HG02678 (cell line): ENCODE results near the gene ACOT11.

ENCODE experiments used
- ATAC-seq: cut with Tn5 transposase; IDR thresholded peaks from one replicate; pipeline ENCODE4 v1.9.1; 2021; ENCODE audit warnings: mild to moderate bottlenecking, moderate library complexity; ENCODE audit not compliant: unreplicated experiment

The ACOT11 gene

GRCh38 chr1:54559771-54560231, 11.8 kb downstream of the ACOT11 start:
- ATAC-seq, result no peak

GRCh38 chr1:54564312-54565112, 16.5 kb downstream of the ACOT11 start:
- no peak for ATAC-seq

- ATAC-seq, result no peak
Observed at GRCh38 chr1:54565113-54565501, 17.1 kb downstream of the ACOT11 start.

GRCh38 chr1:54566438-54567141, 18.6 kb downstream of the ACOT11 start:
- no peak for ATAC-seq

GRCh38 chr1:54567961-54568360, 19.9 kb downstream of the ACOT11 start:
- no peak for ATAC-seq

GRCh38 chr1:54569339-54569738, 21.3 kb downstream of the ACOT11 start:
- no peak for ATAC-seq

GRCh38 chr1:54570161-54570560, 22.1 kb downstream of the ACOT11 start:
- no peak for ATAC-seq

- no peak for ATAC-seq
Observed at GRCh38 chr1:54571326-54571725, 23.3 kb downstream of the ACOT11 start.

- ATAC-seq, result no peak
Observed at GRCh38 chr1:54571803-54572541, 23.9 kb downstream of the ACOT11 start.

- no peak for ATAC-seq
Observed at GRCh38 chr1:54572542-54572850, 24.5 kb downstream of the ACOT11 start.

- ATAC-seq, result no peak
Observed at GRCh38 chr1:54574158-54574778, 26.2 kb downstream of the ACOT11 start.

- no peak for ATAC-seq
Observed at GRCh38 chr1:54575161-54575560, 27.1 kb downstream of the ACOT11 start.

- no peak for ATAC-seq
Observed at GRCh38 chr1:54575605-54576290, 27.7 kb downstream of the ACOT11 start.

GRCh38 chr1:54577612-54578011, 29.6 kb downstream of the ACOT11 start:
- no peak for ATAC-seq

GRCh38 chr1:54579337-54579781, 31.3 kb downstream of the ACOT11 start:
- ATAC-seq, result no peak

- no peak for ATAC-seq
Observed at GRCh38 chr1:54580856-54581550, 33.0 kb downstream of the ACOT11 start.

GRCh38 chr1:54581621-54582035, 33.6 kb downstream of the ACOT11 start:
- no peak for ATAC-seq

- no peak for ATAC-seq
Observed at GRCh38 chr1:54582566-54583306, 34.7 kb downstream of the ACOT11 start.

GRCh38 chr1:54583307-54583686, 35.3 kb downstream of the ACOT11 start:
- no peak for ATAC-seq
